ENCODE results near the gene NPHP4.

DNA sequence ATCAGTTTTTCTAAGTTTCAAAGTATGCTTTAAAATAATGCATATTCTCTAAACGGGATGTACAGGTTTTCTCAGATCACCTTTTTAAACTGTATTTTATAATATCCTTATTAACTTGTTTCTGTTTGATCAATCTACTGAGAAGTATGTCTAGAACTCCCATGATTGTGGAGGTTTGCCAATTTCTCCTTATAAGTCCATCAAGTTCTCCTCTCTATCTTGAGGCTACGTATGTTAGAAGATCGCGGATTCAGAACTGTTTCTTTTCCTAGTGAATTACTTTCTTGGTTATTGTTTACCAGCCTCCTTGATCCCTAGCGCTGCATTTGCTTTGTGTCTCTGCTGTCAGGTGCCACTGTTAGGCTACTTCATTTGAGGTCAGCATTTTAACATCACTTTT, 89.2 kb downstream of the NPHP4 start:
- TF ChIP-seq YY1 (IDR thresholded peaks at IDR 0.05; ENCODE audit: insufficient read depth, insufficient read length): no peak
- no peak for TF ChIP-seq SUZ12 (IDR thresholded peaks at IDR 0.05; ENCODE audit: extremely low read depth, insufficient read depth, insufficient read length)
